Measurements from ENCODE around the gene TTLL3.

DNA sequence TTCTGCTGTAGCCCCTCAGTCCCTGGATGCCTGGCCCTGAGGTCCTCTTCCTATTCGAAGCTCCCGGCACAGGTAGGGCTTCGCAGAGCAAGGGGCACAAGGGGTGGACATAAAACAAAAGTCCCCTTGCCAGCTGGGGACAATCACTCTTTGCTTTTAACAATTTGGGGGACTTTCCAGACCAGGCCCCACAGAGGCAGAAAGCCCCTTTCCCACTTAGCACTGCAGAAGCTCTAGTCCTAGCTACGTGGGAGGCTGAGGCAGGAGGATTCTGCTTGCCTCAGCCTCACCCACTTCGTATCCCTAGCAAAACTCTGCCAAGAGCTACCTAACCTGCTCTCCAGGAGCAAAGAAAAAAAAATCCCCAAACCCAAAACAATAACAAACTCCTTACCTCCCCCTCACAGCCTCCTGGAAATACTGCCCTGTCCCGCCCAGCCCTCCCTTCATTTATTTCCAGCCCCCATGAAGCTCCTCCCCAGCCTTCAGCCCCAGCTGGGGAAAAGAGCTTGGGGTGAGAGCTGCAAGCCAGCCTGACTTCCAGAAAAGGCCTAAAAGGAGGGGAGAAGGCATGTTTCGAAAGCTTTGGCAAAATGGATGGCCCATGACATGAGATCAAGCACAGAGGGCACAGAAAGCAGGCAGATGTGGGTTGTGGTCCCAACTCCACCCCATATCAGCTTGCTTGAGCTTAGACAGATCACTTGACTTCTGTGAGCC is 69.9 kb downstream of the TTLL3 start, which contains the start of gene CIDEC:
- TF ChIP-seq, protein P1, sequence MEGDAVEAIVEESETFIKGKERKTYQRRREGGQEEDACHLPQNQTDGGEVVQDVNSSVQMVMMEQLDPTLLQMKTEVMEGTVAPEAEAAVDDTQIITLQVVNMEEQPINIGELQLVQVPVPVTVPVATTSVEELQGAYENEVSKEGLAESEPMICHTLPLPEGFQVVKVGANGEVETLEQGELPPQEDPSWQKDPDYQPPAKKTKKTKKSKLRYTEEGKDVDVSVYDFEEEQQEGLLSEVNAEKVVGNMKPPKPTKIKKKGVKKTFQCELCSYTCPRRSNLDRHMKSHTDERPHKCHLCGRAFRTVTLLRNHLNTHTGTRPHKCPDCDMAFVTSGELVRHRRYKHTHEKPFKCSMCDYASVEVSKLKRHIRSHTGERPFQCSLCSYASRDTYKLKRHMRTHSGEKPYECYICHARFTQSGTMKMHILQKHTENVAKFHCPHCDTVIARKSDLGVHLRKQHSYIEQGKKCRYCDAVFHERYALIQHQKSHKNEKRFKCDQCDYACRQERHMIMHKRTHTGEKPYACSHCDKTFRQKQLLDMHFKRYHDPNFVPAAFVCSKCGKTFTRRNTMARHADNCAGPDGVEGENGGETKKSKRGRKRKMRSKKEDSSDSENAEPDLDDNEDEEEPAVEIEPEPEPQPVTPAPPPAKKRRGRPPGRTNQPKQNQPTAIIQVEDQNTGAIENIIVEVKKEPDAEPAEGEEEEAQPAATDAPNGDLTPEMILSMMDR (IDR thresholded peaks at IDR 0.05), result no peak
- TF ChIP-seq POLR2AphosphoS5 (IDR thresholded peaks at IDR 0.05; ENCODE audit: low read depth, low read length) (no peak), SIN3A (IDR thresholded peaks at IDR 0.05; ENCODE audit: borderline replicate concordance, insufficient read depth, low read depth, low read length) (no peak)
- TF ChIP-seq, protein P2, sequence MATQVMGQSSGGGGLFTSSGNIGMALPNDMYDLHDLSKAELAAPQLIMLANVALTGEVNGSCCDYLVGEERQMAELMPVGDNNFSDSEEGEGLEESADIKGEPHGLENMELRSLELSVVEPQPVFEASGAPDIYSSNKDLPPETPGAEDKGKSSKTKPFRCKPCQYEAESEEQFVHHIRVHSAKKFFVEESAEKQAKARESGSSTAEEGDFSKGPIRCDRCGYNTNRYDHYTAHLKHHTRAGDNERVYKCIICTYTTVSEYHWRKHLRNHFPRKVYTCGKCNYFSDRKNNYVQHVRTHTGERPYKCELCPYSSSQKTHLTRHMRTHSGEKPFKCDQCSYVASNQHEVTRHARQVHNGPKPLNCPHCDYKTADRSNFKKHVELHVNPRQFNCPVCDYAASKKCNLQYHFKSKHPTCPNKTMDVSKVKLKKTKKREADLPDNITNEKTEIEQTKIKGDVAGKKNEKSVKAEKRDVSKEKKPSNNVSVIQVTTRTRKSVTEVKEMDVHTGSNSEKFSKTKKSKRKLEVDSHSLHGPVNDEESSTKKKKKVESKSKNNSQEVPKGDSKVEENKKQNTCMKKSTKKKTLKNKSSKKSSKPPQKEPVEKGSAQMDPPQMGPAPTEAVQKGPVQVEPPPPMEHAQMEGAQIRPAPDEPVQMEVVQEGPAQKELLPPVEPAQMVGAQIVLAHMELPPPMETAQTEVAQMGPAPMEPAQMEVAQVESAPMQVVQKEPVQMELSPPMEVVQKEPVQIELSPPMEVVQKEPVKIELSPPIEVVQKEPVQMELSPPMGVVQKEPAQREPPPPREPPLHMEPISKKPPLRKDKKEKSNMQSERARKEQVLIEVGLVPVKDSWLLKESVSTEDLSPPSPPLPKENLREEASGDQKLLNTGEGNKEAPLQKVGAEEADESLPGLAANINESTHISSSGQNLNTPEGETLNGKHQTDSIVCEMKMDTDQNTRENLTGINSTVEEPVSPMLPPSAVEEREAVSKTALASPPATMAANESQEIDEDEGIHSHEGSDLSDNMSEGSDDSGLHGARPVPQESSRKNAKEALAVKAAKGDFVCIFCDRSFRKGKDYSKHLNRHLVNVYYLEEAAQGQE (IDR thresholded peaks at IDR 0.05; ENCODE audit: insufficient read depth in 1 of 2, low read depth in 2 of 2, low read length in 1 of 2), result no peak
